Activated CD4-positive, CD25-positive, alpha-beta regulatory T cell treated with anti-CD3 and anti-CD28 coated beads, Interleukin-2, amount 50 U/mL, for 16 hours (primary cell): ENCODE results near the gene PGM2L1.

ENCODE experiments used
- DNase-seq: peaks from one replicate; pipeline ENCODE4 v3.0.0-alpha.2; 2020; ENCODE audit warnings: low read depth, low spot score

PGM2L1 gene

DNA sequence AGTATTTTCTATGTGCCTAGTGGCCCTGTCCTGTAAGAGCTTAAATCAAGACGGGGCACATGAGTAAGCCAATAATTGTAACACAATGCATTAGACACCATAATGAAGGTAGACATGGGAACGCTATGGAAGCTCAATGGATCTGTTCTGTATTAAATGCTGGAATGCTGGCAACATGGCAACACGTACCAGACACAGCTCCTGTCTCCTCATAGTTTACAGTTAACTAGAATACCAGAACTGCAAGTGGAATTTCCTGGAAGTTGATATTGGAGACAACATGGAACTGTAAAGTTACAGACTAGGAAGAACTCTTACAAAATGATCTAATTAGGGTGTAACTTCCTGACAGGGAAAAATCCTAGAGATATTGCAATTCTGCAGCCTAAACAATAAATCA lies 99.2 kb downstream of the PGM2L1 start:
- no peak for DNase-seq

DNA sequence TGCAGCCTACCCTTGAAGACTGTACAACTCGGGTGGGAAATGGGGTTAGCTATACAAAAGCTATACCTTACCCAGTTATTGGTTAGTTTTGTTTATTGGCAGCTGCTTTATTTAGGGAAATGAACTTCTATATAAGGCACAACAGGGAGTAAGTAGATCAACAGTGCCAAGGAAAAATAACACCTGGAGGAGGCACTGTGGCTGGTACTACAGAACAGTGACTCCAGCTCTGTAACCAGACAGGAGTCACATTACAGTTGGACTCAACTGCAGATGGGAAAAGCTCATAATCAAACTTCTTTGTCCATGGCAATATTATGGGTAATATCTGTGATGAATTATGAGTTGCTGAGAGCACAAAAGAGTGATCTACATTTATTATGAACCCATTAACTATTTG lies 100.7 kb downstream of the PGM2L1 start:
- no peak for DNase-seq

DNA sequence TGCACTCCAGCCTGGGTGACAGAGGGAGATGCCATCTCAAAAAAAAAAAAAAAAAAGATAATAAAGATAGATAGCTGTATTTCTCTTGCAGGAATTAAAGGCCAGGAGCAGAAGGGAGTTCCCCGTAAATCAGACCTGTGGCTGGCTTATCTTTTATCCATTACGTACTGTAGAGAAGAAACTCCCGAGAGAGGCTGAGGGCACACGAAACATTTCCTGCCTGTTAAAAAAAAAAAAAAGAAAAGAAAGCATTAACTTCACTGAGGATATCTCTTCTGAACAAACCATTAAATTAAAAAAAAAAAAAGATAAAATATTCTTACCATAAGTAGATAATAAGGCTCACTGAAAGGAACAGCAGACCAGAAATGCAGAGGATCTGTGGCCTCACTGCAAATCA lies 109.3 kb downstream of the PGM2L1 start:
- DNase-seq: no peak

DNA sequence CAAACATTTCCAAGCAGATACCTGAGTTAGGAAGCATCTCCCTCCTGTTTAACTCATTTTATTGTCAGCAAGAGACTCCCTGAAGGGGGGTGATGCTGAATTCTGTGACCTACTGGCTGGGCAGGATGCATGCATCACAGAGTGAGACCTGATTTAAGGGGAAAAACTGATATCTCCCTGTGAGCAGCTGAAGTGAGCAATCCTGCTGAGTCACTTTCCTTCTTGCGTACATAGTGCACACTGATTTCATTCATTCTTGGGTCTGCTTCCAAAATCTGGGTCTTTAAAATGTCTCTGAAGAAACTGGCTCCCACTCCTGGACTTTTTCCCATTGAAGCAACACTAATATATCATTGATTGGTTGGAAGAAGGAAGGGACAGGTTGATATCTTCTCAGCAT lies 110.1 kb downstream of the PGM2L1 start:
- no peak for DNase-seq

DNA sequence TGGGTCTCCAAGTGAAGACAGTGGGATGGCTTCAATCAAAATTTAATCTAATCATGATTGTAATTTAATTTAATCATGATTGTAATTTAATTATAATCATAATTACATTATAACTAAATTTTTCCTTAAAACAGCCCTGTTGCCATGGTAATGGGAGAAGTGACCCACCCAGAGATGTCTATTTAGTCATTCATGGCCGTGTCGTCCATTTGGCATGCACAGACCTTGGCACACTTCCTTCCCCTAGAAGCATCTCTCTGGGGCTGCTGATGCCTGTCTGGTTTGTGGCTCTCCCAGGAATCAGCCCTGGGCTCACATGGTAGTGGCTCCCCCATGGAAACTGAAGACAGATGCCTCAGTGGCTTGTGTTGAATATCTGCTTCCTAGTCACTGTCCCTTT lies 113.8 kb downstream of the PGM2L1 start:
- no peak for DNase-seq

DNA sequence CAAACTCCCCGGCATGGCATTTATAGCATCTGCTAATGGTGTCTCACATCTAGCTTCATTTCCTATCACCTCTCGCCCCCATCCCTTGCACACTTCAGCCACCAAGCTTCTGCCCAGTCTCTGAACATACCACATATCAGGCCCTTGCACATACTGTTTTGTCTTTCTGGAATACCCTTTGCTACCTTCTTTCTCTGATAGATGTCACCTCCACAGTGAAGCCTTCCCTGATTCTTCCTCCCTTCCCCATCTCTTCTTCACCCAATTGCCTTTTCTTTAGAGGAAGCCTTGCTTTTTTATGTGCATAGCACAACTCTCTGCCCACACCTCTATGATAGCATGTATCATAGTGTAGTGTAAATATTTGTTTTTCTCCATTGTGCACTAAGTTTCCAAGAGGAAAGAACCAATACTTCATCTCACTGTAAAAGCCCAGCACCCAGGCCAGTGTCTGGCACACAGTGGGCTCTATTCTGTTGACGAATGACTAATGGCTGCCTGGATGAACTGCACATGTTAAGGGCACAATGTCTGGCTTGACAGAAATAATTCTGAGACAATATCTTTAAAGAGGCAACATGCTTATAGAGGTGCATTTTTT lies 114.6 kb downstream of the PGM2L1 start:
- no peak for DNase-seq

DNA sequence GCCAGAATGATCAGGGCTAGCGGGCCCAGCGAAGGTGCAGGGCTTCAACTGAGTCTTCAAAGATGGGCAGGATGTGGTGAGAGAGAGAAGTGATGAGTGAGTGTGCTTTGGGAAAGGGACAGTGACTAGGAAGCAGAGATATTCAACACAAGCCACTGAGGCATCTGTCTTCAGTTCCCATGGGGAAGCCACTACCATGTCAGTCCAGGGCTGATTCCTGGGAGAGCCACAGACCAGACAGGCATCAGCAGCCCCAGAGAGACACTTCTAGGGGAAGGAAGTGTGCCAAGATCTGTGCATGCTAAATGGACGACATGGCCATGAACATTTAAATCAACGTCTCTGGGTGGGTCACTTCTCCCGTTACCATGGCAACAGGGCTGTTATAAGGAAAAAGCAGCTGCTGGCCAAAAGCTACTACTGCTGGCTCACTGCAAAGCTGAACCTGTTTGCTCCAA lies 115.3 kb downstream of the PGM2L1 start:
- DNase-seq: no peak

DNA sequence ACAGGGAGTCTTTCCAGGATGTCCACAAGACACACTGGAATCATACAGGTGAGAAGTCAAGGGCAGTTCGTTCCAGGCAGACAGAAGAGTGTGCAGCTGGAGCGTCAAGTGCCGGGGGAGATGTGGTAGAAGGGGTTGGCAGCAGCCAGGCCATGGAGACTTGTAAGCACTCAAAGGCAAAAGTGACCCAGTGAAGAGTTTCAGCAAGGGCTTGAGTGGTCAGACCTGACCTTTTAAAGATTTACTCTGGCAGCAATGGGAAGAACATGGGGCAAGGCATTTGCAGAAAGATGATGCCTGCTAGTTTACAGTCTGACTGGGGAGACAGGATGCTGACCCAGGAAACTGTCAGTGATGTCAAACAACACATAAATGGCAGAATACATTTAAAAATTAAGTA lies 115.8 kb downstream of the PGM2L1 start:
- DNase-seq: no peak

DNA sequence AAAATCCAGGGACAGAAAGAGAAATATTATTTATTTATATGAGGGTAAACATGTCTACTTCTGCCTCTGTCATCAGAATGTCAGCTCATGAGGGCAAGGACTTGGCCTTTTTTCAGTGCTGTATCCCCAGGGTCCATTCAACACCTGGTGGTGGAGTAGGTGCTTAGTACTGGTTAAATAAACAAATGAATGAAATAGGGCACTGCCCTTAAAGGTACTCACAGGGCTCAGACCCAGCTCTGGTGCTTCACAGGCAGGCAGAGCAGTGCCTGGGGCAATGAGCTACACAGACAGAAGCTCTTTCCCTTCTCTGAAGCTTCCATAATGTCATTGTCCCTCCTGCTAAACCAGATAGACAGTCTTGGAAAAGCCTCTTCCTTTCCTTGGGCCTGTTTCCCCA lies 117.7 kb downstream of the PGM2L1 start:
- no peak for DNase-seq
